ENCODE results near the gene CCDC171.
"Not testable (repeated sequence)": the region's sequence is repeated elsewhere in the genome, so short reads cannot be mapped to it uniquely, and the experiment has no call there.

The CCDC171 gene

GRCh38 chr9:15699876-15700559 is 147.2 kb downstream of the CCDC171 start:
- DNase-seq: not testable (repeated sequence)

DNA sequence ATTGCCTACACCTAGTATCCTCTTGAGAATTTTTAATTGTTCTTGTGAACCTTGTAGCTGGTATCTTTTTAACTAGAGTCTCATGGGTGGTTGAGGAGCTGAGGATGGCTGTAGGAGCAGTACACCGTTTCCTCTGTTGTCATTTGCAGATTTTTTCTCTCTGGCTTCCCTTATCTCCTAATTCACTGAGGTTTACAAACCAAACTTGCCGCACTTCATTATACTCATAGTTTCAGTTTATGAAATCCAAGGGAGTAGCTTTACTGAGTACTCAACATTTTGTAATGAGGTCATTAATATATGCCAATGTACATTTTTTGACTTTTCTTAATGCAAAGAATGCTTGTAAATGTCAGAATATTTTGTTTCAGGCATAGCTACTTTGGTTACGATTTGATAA is 154.2 kb downstream of the CCDC171 start:
- DNase-seq: no peak

- DNase-seq: no peak
These were observed 158.7 kb downstream of the CCDC171 start for GRCh38 chr9:15711531-15711930.

DNA sequence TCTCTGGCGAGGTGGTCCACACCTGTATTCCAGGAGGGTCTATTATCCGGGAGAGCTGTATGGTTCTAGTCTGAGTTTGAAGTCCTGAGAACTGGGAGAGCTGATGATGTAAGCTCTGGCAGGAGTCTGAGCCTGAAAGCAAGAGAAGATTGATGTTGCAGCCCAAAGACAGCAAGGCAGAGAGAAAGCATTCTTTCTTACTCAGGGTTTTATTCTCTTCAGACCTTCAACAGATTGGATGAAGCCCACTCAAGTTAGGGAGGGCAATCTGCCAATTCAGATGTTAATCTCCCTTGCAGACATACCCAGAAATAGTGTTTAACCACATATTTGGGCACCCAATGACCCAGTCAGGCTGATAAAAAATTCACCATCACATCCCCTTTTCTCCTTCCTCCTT is 159.1 kb downstream of the CCDC171 start:
- DNase-seq: no peak

- no peak for DNase-seq
These were observed 161.9 kb downstream of the CCDC171 start for GRCh38 chr9:15714746-15715145.

GRCh38 chr9:15717290-15717967 is 164.6 kb downstream of the CCDC171 start:
- no peak for DNase-seq

GRCh38 chr9:15718423-15718822 is 165.6 kb downstream of the CCDC171 start:
- DNase-seq: no peak

GRCh38 chr9:15720861-15721260 is 168.0 kb downstream of the CCDC171 start:
- no peak for DNase-seq

- no peak for DNase-seq
These were observed 170.0 kb downstream of the CCDC171 start for GRCh38 chr9:15722888-15723287.

GRCh38 chr9:15724016-15724415 is 171.2 kb downstream of the CCDC171 start:
- DNase-seq: no peak

GRCh38 chr9:15724612-15725011 is 171.8 kb downstream of the CCDC171 start:
- no peak for DNase-seq

DNA sequence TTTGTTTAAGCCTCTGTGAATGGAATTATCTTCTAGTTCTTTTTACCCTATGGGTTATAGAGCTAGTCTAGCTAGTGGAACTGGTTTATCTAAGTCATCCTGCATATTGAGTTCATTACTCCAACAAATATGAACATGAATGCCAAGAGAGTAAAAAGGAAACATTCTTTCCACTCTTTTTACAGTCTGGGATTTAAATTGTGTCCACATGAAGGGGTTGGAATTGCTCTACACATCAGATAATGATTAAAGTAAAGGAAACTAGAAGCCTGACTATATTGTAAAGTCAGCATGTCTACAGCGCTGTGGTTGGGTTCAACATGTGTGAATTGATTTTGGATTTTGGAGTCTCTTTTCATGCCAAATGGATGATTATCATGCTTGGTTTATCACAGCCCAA is 173.1 kb downstream of the CCDC171 start:
- no peak for DNase-seq

GRCh38 chr9:15729507-15729906 is 176.7 kb downstream of the CCDC171 start:
- no peak for DNase-seq

DNA sequence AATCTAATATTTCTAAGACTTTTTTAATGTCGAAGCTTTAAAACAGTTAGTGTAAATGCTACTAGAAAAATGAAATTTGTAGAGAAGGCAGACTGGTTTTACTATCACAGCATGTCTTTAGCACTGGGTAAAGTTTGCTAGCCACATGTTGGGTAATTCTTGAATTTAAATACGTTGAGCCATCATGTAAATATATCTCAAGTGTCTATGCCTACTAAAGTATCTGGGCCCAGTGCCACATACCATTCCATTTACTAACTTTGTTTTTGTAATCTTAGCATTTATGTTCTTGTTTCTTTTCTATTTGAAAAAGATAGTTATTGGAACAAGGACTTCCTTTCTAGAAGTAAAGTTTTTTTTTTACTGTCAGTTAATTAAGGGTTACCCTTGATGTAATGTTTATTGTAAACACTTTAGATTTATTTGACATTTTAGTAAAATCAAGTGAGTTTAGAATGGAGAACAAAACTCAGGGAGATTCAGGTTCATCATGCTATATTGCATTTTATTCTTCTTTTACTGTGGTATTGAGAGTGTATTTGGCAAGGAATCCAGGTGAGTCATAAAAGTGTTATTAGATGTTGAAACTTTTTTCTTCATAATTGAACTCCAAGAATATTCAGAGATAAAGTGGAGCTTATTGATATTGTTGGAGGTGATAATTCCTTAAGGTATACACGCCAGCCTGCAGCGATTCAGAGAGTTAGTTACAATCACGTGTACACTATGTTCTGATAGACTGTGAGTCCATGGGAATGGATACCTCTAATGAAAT is 182.4 kb downstream of the CCDC171 start:
- DNase-seq: no peak

DNA sequence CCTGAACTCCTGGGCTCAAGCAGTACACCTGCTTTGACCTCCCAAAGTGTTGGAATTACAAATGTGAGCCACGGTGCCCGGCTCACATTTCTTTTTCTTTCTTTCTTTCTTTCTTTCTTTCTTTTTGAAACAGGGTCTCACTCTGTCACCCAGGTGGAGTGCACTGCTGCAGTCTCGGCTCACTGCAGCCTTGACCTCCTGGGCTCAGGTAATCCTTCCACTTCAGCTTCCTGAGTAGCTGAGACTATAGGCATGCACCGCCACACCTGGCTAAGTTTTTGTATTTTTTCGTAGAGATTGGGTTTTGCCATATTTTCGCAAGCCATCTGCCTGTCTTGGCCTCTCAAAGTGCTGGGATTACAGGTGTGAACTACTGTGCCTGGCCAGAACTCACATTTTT is 183.7 kb downstream of the CCDC171 start:
- no peak for DNase-seq

GRCh38 chr9:15738011-15738410 is 185.2 kb downstream of the CCDC171 start:
- no peak for DNase-seq

DNA sequence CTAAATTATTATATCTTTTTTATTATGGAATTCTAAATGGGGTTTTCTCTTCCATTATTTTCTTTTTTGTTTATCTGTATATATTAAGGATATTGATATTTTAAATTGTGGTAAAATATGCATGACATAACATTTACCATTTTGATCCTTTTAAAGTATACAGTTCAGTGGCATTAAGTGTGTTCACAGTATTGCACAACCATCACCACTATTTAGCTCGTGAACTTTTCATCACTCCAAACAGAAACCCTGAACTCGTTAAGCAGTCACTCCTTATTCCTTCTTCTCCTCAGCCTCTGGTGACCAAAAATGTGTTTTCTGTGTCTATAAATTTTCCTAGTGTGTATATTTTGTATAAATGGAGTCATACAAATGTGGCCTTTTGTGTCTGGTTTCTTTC is 188.2 kb downstream of the CCDC171 start:
- no peak for DNase-seq

DNA sequence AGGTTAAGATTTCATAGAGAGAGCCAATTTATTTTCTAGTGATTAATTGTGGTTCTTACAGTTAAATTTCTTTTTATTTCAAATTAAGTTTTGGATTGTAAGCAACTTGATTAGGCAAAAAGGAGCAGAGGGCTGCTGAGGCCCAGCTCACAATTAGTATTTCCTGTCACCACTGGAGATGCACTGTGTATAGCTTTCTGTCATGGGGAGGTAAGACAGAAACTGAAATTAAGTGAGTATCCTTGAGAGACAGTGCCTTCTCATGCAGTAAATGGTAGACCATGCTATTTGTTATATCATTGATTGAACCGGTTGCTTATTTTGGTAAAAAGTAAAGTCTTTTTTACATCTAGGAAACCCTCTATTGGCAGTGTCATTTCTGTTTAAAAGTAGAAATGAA is 190.7 kb downstream of the CCDC171 start:
- DNase-seq: no peak

DNA sequence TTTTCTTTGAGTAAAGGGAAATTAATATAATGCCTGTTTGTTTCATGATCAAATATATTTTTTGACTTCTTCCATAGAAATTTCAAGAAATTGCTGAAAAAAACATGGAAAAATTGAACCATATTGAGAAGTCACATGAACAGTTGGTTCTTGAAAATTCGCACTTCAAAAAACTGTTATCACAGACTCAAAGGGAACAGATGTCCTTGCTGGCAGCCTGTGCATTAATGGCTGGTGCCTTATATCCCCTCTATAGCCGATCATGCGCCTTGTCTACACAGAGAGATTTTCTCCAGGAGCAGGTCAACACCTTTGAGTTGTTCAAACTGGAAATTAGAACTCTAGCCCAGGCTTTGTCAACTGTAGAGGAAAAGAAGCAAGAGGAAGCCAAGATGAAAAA is 191.4 kb downstream of the CCDC171 start:
- DNase-seq: no peak

GRCh38 chr9:15746905-15747304 is 194.1 kb downstream of the CCDC171 start:
- no peak for DNase-seq

DNA sequence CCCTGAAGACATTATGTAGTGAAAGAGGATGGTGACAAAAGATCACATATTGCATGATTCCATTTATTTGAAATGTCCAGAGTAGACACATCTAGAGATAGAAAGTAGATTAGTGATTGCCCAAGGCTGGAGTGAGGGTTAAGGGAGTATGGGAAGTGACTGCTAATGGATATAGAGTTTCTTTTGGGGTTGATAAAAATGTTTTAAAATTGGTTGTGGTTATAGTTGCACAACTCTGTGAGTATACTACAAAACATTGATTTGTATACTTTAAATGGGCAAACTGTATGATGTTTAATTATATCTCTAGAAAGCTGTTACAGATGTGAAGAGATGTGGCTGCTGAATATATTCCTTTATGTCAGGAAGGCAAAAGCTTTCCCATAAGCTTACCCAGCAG is 202.8 kb downstream of the CCDC171 start:
- DNase-seq: no peak

DNA sequence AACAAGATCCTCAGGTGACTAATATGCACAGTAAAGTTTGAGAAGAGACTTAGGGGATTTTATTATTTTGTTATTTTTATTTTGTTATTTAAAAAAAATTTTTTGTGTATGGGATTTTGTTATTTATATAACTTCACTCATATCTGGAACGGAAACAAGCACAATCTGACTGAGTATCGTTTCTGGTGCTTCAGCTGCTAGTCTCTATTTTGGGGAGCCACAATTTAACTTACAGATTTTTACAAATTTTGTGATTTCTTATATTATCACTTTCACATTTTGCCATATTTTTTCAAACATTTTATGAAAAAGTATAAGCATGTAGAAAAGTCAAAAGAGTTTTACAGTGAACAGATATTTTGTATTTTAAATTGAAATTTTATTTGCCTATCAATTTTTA is 208.7 kb downstream of the CCDC171 start:
- DNase-seq: no peak

- DNase-seq: no peak
These were observed 210.5 kb downstream of the CCDC171 start for GRCh38 chr9:15763371-15763770.

DNA sequence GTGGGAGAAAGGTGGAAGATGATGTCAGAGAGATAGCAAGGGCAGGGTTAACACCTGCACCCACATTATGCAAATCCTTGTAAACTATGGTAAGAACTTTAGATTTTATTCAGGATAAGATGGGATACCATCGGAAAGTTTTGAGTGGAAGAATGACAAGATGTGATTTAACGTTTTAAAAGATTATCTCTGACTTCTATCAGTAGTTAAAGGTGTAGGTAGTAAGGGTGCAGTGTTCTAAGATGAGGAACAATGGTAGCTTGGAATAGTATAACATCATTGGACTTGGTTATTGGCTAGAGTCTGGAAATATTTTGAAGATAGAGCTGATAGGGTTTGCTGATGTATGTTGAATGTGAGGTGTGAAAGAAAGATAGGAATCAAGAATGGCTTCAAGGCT is 211.3 kb downstream of the CCDC171 start:
- no peak for DNase-seq
